Dermis blood vessel endothelial cell (primary cell): ENCODE results near the gene SNX21. TPM values are rescaled to one million over a fixed set of nuclear protein-coding genes. Genes with fewer than 3 reads are reported as not detected.
"Not testable (repeated sequence)": the region's sequence is repeated elsewhere in the genome, so short reads cannot be mapped to it uniquely, and the experiment has no call there.

Source experiments
- DNase-seq: peaks from one replicate; pipeline ENCODE4 v3.0.0; 2010
- total RNA-seq: library from RNA; depleted of rRNA; stranded (reverse); fragments of >200 nt; gene quantifications from 2 replicates; pipeline ENCODE4 v1.2.3, GENCODE V29; 2014

Gene SNX21
- total RNA-seq, 1 donor from 2014 or later, result 35.7 TPM

GRCh38 chr20:45851501-45851900 is 17.9 kb downstream of the SNX21 start:
- DNase-seq, result no peak

DNA sequence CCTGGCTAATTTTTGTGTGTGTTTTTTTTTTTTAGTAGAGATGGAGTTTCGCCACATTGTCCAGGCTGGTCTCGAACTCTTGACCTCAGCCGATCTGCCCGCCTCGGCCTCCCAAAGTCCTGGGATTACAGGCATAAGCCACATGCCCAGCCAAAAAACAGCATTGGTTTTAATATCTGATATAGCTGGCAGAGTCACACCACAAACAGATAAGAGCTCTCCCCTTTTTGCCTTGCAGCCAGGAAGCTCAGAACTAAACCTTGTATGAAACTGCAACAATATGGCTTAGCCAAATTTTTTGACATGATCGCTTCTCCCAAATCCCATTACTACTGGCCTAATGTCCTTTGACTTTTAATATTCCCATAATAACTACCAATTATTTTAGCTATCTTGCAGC is 18.7 kb downstream of the SNX21 start:
- DNase-seq, result no peak

- no peak for DNase-seq
Observed at GRCh38 chr20:45853484-45853883, 19.9 kb downstream of the SNX21 start.

DNA sequence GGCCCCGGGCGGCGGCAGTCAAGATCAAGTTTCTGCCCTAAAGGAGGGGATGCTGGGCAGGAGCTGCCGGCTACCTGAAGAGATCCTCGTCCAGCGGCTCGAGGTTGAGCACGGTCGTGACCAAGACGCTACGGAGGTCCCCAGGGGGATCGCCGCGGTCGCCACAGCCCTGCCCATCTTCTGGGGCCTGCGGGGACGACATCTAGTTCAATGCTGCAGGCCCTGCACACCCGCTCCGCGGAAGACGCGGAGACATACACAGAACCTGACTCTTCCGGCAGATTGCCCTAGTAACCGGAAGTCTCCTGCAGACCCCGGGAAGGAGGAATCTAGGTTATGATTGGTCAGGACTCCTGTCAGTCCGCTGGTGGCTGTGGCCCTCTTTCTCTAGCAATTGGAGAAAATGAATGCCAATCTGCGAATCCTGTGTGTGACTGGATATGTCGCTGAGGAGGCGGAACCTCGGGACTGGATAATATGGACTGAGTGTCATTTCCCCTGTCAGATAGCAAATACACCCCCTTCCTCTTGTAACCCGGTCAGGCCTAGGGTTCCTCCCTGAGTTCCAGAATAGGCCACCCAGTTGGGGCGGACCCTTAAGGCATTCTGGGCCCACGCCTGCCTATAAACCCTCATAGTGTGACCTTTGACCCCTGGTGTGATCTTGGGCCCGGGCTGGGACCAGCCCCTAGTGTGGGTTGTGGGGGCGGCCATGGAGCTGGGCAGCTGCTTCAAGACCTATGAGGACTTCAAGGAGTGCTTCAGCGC is 23.7 kb downstream of the SNX21 start, which contains the start of the genes ACOT8 and ZSWIM3:
ACOT8 (minus strand) TSS at position 279 of the 768 bp plus-strand sequence; CDS start at position 202, 77 bp downstream.
ZSWIM3 (plus strand) TSS at position 501 of the 768 bp plus-strand sequence; CDS start at position 713, 212 bp downstream.
- DNase-seq, result peak; percentile 100

GRCh38 chr20:45857882-45858216 is 24.2 kb downstream of the SNX21 start:
- no peak for DNase-seq

GRCh38 chr20:45859916-45860315 is 26.3 kb downstream of the SNX21 start:
- no peak for DNase-seq

- no peak for DNase-seq
Observed at GRCh38 chr20:45860560-45861220, 27.1 kb downstream of the SNX21 start.

DNA sequence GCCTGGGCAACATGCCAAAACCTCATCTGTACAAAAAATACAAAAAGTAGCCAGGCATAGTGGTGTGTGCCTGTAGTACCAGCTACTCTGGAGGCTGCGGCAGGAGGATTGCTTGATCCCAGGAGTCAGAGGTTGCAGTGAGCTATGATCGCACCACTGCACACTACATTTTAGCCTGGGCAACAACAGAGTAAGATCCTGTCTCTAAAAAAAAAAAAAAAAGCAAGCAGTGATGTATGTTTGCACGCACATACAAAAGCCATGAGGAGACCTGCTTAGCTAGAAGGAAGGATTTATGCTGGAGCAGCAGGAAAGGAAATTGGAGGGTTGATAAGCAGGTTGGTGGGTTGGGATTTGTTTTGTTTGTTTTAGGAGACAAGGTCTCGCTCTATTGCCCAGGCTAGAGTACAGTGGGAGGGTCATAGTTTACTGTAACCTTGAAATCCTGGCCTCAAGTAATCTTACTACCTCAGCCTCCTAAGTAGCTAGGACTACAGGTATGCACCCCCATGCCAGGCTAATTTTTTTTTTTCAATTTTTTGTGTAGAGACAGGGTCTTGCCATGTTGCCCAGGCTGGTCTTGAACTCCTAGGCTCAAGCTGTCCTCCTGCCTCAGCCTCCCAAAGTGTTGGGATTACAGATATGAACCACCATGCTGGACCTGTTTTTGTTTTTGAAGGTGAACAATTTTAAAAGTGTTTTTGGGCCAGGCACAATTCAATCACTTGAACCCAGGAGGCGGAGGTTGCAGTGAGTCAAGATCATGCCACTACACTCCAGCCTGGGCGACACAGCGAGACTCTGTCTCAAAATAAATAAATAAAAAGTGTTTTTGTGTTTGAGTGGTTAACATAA is 27.8 kb downstream of the SNX21 start:
- DNase-seq, result peak; percentile 69

DNA sequence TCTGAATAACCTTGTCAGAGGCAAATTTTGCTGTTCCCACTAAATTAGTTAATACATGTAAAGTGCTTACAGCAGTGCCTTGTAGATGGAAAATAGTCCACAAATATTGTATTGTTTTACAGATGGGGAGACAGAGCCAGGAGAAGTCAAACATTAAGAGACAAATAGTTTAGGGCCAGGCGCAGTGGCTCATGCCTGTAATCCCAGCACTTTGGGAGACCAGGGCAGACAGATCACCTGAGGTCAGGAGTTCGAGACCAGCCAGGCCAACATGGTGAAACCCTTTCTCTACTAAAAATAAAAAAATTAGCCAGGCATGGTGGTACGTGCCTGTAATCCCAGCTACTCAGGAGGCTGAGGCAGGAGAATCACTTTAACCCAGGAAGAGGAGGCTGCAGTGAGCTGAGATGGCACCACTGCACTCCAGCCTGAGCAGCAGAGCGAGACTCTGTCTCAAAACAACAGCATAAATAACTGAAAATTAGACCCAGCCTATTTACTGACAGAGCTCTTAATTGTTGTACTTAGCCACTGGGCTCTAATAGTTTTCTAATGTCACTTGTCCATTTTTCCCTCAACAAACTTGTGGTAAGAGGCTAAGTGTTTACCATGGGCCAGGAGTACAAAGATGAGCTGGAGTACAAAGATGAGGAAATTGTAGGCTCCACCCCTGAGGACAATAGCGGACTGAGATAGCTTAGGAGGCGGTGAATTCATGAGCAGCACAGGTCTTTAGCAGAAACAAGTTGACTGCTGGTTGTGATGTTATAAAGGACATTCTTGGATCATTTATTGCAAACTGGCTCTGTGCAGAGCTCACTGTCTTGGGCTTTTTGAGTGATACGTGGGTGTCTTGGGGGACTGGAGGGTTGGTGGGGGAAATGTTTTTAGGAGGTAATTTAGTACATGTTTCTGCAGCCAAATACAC is 30.2 kb downstream of the SNX21 start:
- DNase-seq, result no peak

- no peak for DNase-seq
Observed at GRCh38 chr20:45866454-45866853, 32.9 kb downstream of the SNX21 start.

DNA sequence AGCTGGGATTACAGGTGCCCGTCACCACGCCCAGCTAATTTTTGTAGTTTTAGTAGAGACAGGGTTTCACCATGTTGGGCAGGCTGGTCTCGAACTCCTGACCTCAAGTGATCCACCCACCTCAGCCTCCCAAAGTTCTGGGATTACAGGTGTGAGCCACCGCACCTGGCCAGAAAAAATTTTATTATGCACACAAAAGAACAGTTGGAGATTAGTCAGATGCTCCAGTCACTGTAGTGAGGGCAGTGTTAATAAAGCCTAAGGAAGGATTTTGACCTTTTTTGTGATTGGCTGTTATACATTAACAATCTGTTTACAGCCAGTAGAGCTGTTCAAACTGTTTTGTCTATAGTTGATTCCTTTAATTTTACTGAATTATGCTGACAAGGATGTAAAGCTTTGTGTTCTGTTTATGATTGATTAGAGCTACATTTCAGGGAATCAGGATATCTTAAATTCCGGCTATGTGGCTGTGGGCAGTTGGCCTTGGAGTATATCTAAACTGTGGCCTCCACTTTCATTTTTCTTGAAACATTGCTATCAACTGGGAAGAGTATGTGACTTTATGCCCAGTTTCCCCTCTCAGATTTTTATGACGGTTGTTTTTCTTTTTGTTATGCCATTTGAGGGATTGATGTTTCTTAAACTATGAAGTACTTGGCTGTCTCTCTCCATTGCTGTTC is 33.7 kb downstream of the SNX21 start:
- DNase-seq, result no peak

GRCh38 chr20:45867819-45868176 is 34.2 kb downstream of the SNX21 start:
- DNase-seq, result no peak

DNA sequence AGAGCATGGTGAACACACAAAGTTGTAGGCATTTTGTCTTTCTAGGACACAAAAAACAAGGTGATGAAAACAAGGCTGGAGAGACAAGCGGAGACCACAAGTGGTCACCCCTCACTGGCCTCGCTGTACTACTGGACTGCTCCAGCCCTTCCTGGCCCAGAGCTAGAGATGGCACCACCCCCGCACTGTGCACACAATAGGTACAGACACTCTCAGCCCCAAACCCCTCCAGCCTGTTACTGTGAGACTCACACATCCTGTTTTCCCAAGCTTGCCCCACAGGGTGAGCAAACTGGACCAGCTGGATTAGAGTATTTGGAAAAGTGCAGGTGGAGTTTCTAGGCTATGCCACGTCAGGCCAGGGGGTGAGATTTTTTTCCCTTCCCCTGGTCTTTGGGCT is 39.0 kb downstream of the SNX21 start:
- no peak for DNase-seq

- no peak for DNase-seq
Observed at GRCh38 chr20:45873409-45874103, 40.0 kb downstream of the SNX21 start.

- DNase-seq, result not testable (repeated sequence)
Observed at GRCh38 chr20:45874104-45874481, 40.5 kb downstream of the SNX21 start.

DNA sequence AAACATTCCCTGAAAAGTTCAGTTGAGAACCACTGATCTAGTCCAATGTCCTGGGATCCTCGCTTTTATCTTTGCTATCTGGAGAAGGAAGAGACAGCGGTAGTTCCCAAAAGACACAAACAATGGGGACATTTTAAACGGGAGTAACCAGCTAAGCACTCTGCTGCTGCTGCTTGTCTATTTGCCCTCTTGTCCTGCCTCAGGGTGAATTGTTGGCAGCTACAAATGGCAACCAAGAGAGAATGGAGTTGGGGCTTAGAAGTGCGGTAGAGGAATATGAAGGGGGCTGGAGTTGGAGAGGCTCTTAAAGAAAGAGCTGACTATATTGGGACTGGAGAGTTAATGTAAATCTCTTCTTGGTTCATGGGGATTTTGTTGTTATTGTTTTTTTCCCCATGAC is 41.0 kb downstream of the SNX21 start:
- DNase-seq, result no peak

GRCh38 chr20:45878076-45878761 is 44.6 kb downstream of the SNX21 start:
- DNase-seq, result no peak

DNA sequence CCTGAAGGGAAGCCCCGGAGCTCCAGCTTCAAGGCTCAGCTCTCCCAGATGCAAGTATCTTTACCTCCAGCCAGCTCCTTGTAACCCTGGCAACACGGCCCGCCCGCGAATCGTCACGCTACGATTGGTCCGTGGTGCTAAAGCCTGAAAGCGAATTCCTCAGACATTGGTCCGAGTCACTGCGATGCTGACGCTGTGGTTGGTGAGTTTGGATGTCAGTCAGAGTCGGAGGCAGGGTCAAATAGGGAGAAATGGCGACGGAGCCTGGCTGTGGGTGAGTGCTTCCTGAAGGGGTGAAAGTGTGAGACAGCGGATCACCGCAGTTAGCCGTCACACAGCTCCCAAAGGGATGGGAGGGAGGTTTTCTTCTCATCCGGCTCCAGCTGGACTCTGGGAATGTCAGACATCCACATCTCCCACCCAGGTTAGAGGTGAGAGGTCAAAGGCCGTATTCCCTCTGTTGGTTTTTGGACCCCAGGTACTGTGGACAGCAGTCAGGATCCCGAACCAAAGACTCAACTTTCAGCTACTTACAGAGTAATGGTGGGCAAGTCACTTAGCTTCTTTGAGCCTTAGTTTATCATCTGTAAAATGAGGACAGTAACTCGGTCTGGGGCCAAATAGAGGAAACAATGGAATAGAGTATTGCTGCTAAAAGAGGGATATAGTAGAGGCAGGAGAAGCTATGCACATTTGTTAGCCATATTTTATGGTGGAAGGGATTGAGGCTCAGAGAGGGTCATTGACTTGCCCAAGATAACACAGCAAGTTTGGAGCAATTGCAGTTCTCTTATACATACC is 47.6 kb downstream of the SNX21 start, which contains the start of gene ZSWIM1:
ZSWIM1 (plus strand) TSS at position 240 of the 801 bp plus-strand sequence. CDS start 1,366 bp downstream, outside the sequence.
- DNase-seq, result peak; percentile 100

DNA sequence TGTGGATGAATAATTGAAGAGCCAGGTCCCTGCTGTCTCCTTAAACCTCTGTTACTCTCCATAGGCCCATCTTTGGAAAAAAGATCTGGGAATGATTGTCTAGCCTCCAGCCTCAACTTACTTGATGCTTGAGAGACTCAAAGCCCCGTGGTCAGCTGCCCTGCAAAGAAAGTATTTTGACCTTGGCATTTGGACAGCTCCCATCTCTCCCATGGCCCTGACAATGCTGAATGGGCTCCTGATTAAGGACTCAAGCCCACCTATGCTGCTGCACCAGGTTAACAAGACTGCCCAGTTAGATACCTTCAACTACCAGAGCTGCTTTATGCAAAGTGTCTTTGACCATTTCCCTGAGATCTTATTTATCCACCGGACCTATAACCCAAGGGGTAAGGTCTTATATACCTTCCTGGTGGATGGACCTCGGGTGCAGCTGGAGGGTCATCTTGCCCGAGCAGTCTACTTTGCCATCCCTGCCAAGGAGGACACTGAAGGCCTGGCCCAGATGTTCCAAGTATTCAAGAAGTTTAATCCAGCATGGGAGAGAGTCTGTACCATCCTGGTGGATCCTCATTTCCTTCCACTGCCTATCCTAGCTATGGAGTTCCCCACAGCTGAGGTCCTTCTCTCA is 49.0 kb downstream of the SNX21 start:
- DNase-seq, result no peak
